ENCODE measurements around the gene BTBD9. TPM values are rescaled to one million over a fixed set of nuclear protein-coding genes. Genes with fewer than 3 reads are reported as not detected.

BTBD9 gene
- total RNA-seq, 6 experiments from 2014 or later = 4.5 to 7.5 (median 5.7) TPM

- no peak for ATAC-seq
- DNase-seq = no peak
- no peaks in the 10 kb centered on the region for H3K9me3 ChIP-seq
- TF ChIP-seq, protein P1, sequence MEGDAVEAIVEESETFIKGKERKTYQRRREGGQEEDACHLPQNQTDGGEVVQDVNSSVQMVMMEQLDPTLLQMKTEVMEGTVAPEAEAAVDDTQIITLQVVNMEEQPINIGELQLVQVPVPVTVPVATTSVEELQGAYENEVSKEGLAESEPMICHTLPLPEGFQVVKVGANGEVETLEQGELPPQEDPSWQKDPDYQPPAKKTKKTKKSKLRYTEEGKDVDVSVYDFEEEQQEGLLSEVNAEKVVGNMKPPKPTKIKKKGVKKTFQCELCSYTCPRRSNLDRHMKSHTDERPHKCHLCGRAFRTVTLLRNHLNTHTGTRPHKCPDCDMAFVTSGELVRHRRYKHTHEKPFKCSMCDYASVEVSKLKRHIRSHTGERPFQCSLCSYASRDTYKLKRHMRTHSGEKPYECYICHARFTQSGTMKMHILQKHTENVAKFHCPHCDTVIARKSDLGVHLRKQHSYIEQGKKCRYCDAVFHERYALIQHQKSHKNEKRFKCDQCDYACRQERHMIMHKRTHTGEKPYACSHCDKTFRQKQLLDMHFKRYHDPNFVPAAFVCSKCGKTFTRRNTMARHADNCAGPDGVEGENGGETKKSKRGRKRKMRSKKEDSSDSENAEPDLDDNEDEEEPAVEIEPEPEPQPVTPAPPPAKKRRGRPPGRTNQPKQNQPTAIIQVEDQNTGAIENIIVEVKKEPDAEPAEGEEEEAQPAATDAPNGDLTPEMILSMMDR (IDR thresholded peaks at IDR 0.05) = no peak
- 77% methylated on average over 7 of the region's 7 CpGs for WGBS (ENCODE audit: insufficient coverage, low coverage, low lambda C conversion rate, missing lambda C conversion rate)
- intact Hi-C loops (cut with DNase I) = no loop called here
- H3K36me3 ChIP-seq = no peaks in the 10 kb centered on the region
- H3K27ac ChIP-seq = no peak overlapping the region
- H3K4me3 ChIP-seq = no peak overlapping the region
- no peaks in the 10 kb centered on the region for H3K4me1 ChIP-seq
- H3K27me3 ChIP-seq = no peaks in the 10 kb centered on the region
Observed at GRCh38 chr6:38353310-38354036, 286.3 kb downstream of the BTBD9 start.

- H3K36me3 ChIP-seq = no peaks in the 10 kb centered on the region
- TF ChIP-seq, protein P1 (IDR thresholded peaks at IDR 0.05) = no peak
- no peak for TF ChIP-seq POLR2A (IDR thresholded peaks at IDR 0.05)
- DNase-seq (no peak), ATAC-seq (no peak)
- no peak overlapping the region for H3K27ac ChIP-seq
- intact Hi-C loops (cut with DNase I) = no loop called here
- no peaks in the 10 kb centered on the region for H3K9me3 ChIP-seq
- H3K4me3 ChIP-seq = no peak overlapping the region
- H3K27me3 ChIP-seq = no peaks in the 10 kb centered on the region
- 88% methylated on average over 1 of the region's 1 CpG for whole genome bisulfite sequencing (ENCODE audit: insufficient coverage, low coverage, low lambda C conversion rate, missing lambda C conversion rate)
- H3K4me1 ChIP-seq = no peaks in the 10 kb centered on the region
Observed at GRCh38 chr6:38352636-38353035, 287.1 kb downstream of the BTBD9 start.

GRCh38 chr6:38350942-38351341, 288.8 kb downstream of the BTBD9 start:
- no peak overlapping the region for H3K27ac ChIP-seq
- no peak overlapping the region for H3K4me3 ChIP-seq
- no peak for TF ChIP-seq POLR2A (IDR thresholded peaks at IDR 0.05)
- TF ChIP-seq, protein P1 (IDR thresholded peaks at IDR 0.05) = no peak
- no peaks in the 10 kb centered on the region for H3K36me3 ChIP-seq
- peak in 1 of 4 donors; percentile 44 for ATAC-seq
- H3K4me1 ChIP-seq = no peaks in the 10 kb centered on the region
- H3K9me3 ChIP-seq = no peaks in the 10 kb centered on the region
- DNase-seq = no peak
- intact Hi-C loops (cut with DNase I) = no loop called here
- no peaks in the 10 kb centered on the region for H3K27me3 ChIP-seq

DNA sequence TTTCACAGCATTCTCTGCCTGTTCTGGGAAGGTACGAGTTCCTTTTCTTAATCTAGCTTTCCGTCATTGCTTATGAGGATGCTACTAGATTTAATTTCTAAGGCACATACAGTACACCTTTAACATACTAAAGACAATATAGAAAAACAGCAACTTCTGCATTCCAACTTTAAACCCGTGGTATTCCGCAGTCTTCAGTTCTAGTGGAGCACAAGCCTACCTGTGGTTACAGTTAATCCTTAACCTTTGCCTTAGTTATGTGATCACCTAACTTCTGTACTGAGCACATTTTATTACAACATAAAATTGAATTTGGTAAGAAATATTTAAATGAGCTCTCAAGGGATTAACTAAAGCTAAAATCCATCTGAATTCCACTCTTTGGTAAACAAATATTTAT, 289.5 kb downstream of the BTBD9 start:
- no peak overlapping the region for H3K27ac ChIP-seq
- intact Hi-C loops (cut with DNase I) = no loop called here

DNA sequence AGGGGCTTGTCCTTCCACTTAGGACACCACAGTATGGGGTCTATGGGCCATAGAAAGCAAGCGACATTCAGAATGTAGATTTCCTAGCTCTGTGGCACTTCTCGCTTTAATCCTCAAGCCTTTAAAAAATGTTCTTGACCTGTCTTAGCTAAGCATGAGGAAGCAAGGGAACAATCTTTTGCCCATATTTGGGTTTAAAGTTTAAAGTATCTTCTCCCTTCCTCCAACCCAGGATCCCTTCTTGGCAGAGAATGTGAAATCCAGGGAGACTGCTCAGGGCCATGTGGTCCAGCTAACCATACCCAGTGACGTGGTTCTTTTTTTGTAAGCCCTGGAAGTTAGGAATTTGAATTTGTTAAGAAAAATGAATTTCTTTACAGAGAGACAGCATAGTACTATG, 289.9 kb downstream of the BTBD9 start:
- DNase-seq = no peak
- WGBS (ENCODE audit: insufficient coverage, low coverage, low lambda C conversion rate, missing lambda C conversion rate) = 91% methylated on average over 3 of the region's 3 CpGs
- H3K9me3 ChIP-seq = no peaks in the 10 kb centered on the region
- no peaks in the 10 kb centered on the region for H3K27me3 ChIP-seq
- intact Hi-C loops (cut with DNase I) = no loop called here
- no peaks in the 10 kb centered on the region for H3K36me3 ChIP-seq
- TF ChIP-seq, protein P1 (IDR thresholded peaks at IDR 0.05) = no peak
- no peak for TF ChIP-seq POLR2A (IDR thresholded peaks at IDR 0.05)
- ATAC-seq = peak in 2 of 4 donors; percentile 18 to 20
- no peak overlapping the region for H3K4me3 ChIP-seq
- H3K4me1 ChIP-seq = no peaks in the 10 kb centered on the region
- no peak overlapping the region for H3K27ac ChIP-seq

More for the DNA sequence above, 289.5 kb downstream of the BTBD9 start:
- WGBS (ENCODE audit: insufficient coverage, low coverage, low lambda C conversion rate, missing lambda C conversion rate) = 87% methylated on average over 4 of the region's 4 CpGs
- H3K36me3 ChIP-seq = no peaks in the 10 kb centered on the region
- ATAC-seq = no peak
- H3K27me3 ChIP-seq = no peaks in the 10 kb centered on the region
- no peak for DNase-seq
- no peaks in the 10 kb centered on the region for H3K4me1 ChIP-seq
- no peak overlapping the region for H3K4me3 ChIP-seq
- no peaks in the 10 kb centered on the region for H3K9me3 ChIP-seq
- no peak for TF ChIP-seq POLR2A (IDR thresholded peaks at IDR 0.05)
